Measurements from ENCODE around the gene CAPZA1.

The CAPZA1 gene

GRCh38 chr1:112717263-112717873 is 97.7 kb downstream of the CAPZA1 start:
- no peak for DNase-seq

- DNase-seq: peak; percentile 57
Measured at GRCh38 chr1:112718691-112719418, 99.2 kb downstream of the CAPZA1 start.

GRCh38 chr1:112719706-112720105 is 100.1 kb downstream of the CAPZA1 start:
- no peak for DNase-seq

- no peak for DNase-seq
Measured at GRCh38 chr1:112720800-112721199, 101.2 kb downstream of the CAPZA1 start.
